HG02970 (cell line): ENCODE measurements around the gene ITPR3.

Experiments
- ATAC-seq: cut with Tn5 transposase; IDR thresholded peaks from one replicate; pipeline ENCODE4 v1.9.1; 2021; ENCODE audit warnings: mild to moderate bottlenecking, moderate library complexity, moderate number of reproducible peaks; ENCODE audit not compliant: unreplicated experiment, low FRiP score

The ITPR3 gene

GRCh38 chr6:33664506-33665057 is 43.5 kb downstream of the ITPR3 start:
- ATAC-seq: no peak

- ATAC-seq: no peak
These were observed 44.8 kb downstream of the ITPR3 start for GRCh38 chr6:33665957-33666356.

GRCh38 chr6:33667072-33667471 is 46.0 kb downstream of the ITPR3 start:
- no peak for ATAC-seq

- ATAC-seq: no peak
These were observed 46.7 kb downstream of the ITPR3 start for GRCh38 chr6:33667776-33668175.

- no peak for ATAC-seq
These were observed 47.2 kb downstream of the ITPR3 start for GRCh38 chr6:33668328-33668727.

GRCh38 chr6:33668914-33669313 is 47.8 kb downstream of the ITPR3 start:
- no peak for ATAC-seq

GRCh38 chr6:33670086-33670660 is 49.1 kb downstream of the ITPR3 start:
- no peak for ATAC-seq

- ATAC-seq: no peak
These were observed 50.0 kb downstream of the ITPR3 start for GRCh38 chr6:33670971-33671743.

- ATAC-seq: no peak
These were observed 50.6 kb downstream of the ITPR3 start for GRCh38 chr6:33671744-33672072.

GRCh38 chr6:33672808-33673207 is 51.7 kb downstream of the ITPR3 start:
- ATAC-seq: no peak

- ATAC-seq: no peak
These were observed 52.7 kb downstream of the ITPR3 start for GRCh38 chr6:33673851-33674250.

GRCh38 chr6:33675968-33676367 is 54.8 kb downstream of the ITPR3 start:
- ATAC-seq: no peak

GRCh38 chr6:33676416-33677142 is 55.5 kb downstream of the ITPR3 start:
- ATAC-seq: no peak

- no peak for ATAC-seq
These were observed 56.1 kb downstream of the ITPR3 start for GRCh38 chr6:33677143-33677660.

- ATAC-seq: no peak
These were observed 56.6 kb downstream of the ITPR3 start for GRCh38 chr6:33677689-33678088.

GRCh38 chr6:33678233-33678931 is 57.3 kb downstream of the ITPR3 start:
- ATAC-seq: no peak

- no peak for ATAC-seq
These were observed 57.9 kb downstream of the ITPR3 start for GRCh38 chr6:33678932-33679490.

- no peak for ATAC-seq
These were observed 58.6 kb downstream of the ITPR3 start for GRCh38 chr6:33679761-33680160.

- ATAC-seq: no peak
These were observed 61.2 kb downstream of the ITPR3 start for GRCh38 chr6:33682341-33682740.

- no peak for ATAC-seq
These were observed 62.0 kb downstream of the ITPR3 start for GRCh38 chr6:33683051-33683571.
